HG03159 (cell line): ENCODE data around the gene OOSP1.
"Not testable (repeated sequence)": the region's sequence is repeated elsewhere in the genome, so short reads cannot be mapped to it uniquely, and the experiment has no call there.

Experiments used
- ATAC-seq: cut with Tn5 transposase; IDR thresholded peaks from one replicate; pipeline ENCODE4 v1.9.1; 2021; ENCODE audit warnings: mild to moderate bottlenecking, moderate library complexity; ENCODE audit not compliant: unreplicated experiment

Gene OOSP1, protein sequence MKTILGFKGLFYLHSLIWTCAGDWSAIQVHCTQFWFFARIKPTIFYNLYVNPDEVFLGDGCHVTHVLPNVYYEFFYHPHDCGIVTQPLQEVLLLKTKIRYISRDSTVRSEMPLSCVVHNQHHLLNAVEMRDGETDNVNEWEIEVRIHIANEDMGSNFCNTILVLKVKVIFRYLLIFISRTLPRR

DNA sequence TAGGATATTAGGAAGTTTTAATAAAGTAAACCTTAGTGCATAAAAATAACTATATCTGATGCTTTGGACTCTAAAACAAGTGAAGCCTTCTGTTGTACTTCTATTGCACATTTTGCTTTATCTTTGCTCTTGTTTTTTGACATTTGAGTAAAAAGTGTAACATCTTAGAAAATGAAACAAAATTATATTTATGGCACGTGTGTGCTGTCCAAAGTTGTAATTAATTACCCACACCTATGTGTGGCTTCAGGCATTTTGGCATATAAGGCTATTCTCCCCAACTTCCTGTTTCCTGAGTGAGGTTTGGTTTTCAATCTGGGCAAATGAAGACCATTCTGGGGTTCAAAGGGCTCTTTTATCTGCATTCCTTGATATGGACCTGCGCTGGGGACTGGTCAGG, at the start of gene OOSP1:
Gene OOSP1 (plus strand): TSS at position 301 of the 400 bp plus-strand sequence. CDS start 23 bp downstream, at position 324.
- ATAC-seq: no peak

DNA sequence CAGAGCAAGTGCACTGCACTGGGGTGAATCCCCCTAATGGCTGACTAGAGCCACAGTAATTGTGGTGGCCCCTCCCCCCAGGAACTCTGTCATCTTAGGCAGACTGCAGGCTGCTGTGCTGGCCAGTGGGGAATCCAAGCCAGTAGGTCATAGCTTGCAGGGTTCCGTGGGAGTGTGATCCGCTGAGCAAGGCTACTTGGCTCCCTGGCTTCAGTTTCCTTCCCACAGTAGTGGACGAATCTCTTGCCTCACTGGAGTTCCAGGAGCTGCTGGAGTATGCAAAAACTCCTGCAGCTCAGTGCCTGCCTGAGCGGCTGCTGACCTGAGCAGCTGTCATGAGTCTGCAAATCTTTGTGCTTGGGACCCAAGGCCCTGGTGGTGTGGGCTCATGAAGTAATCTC, 46.5 kb upstream of the OOSP1 start:
- ATAC-seq: no peak

DNA sequence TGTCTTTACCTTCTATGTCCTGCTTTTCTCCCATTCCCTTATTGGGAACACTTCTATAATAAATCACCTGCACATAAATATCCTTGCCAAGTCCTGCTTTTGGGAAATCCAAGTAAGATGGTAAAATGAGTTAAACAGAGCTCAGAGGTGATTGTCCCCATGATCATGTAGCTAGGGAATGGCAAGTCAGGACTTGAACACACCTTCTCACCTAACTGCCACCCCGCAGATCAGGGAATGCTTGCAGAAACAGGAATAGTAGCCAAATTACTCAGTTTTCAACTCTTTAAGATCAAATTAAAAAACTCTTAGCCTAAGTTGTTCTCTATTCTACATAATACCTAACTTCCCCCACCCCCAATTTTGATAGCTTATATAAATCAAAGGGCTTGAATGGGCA, 43.6 kb upstream of the OOSP1 start:
- no peak for ATAC-seq

DNA sequence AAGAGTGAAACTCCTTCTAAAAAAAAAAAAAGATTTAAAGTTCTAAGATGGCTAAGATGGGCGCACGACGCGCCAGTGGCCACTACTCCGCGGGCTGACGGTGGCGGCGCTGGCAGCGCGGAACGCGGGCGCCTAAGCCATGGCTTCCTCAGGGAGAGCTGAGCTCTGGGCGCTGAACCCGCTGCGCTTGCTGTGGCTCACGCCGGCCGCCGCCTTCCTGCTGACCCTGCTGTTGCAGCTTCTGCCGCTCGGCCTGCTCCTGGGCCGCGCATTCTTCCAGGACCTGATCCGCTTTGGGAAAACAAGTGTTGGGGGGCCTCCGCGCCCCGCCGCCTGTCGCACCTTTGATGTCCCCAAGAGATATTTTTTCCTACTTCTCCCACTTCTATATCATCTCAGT, 40.2 kb upstream of the OOSP1 start:
- ATAC-seq: no peak

DNA sequence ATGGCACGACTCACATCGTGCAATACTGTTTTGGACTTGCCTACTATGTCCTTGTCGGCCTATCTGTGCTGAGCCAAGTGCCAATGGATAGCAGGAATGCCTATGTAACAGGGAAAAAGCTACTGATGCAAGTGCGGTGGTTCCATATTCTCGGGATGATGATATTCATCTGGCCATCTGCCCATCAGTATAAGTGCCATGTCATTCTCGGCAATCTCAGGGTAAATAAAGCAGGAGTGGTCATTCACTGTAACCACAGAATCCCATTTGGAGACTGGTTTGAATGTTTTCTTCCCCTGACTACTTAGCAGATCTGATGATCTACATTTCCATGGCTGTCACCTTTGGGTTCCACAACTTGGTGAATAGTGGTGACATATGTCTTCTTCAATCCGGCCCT, 39.6 kb upstream of the OOSP1 start:
- ATAC-seq: no peak

DNA sequence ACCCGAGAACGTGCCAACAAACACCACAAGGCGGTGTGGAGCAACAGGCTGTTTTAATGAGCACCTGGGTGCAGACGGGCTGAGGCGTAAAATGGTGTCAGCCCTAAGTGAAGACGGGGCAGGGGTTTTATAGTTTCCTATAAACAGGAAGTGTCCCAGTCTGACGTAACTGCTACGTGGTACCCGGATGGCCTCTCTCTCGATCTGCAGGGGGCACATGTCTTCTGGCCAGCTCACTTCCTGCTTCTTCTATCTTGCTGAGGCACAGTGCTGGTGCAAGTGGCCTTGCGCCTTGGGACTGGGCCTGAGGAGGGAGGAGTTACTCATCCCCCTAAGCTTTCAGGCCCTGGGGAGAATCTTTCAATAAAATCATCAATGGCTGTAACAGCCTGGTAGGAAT, 38.7 kb upstream of the OOSP1 start:
- ATAC-seq: no peak

DNA sequence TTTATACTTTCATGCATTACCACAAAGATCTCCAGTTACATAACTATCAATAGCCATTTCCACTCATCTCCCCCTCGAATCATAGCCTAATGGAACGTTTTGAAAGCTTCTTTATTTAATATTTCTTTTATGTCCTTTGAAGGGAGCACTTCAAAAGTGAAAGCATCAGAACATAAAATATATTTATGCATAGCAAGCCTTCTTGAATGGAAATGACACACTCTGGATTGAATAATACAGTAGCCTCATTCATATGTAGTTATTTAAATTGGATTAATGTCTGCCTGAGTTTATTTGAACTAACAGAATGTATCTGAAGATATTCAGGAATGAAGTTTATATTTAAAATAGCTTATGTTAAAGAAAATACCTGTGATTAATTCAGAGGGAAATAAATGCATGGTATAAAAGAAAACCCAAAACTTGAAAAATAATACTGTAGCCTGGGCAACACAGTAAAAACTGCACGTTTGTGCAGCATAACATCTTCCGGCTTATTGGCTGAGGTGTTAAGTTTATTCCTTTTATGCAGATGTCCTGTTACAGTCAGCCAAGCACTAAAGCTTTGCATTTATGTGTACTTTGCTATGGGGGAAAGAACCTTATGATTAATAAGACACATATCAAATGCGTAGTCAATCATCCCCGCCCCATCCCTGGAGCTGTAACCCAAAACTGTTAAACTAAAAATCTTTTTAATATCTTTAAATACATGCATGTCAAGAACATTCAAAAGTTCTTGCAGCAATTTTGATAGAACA, 37.7 kb upstream of the OOSP1 start:
- ATAC-seq: no peak

DNA sequence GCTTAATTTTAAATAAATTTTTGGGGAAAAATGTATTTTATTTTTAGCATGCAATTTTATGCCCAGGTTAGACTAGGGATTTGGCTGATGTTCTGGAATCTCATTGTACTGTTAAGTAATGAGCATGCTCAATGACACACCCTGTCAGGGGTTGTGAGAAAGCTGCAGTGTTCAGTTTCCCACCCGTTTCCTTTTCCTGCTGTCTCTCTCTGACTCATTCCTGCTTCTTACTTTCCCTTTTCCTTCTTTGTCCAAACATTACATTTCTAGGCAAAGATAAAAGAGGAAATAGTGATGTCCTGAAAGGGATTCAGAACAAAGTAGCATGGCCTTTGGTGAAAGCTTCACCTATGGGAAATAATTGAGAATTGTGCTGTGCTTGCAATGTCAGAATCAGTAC, 36.9 kb upstream of the OOSP1 start:
- ATAC-seq: no peak

DNA sequence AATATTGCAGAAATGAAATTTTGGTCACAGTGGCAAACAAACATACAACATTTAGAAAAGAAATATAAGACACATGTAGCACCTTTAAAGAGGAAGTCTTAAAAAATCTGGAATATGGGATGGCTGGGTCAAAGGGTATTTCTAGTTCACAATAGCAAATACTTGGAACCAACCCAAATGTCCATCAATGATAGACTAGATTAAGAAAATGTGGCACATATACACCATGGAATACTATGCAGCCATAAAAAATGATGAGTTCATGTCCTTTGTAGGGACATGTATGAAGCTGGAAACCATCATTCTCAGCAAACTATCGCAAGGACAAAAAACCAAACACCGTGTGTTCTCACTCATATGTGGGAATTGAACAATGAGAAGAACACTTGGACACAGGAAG, 34.7 kb upstream of the OOSP1 start:
- not testable (repeated sequence) for ATAC-seq

DNA sequence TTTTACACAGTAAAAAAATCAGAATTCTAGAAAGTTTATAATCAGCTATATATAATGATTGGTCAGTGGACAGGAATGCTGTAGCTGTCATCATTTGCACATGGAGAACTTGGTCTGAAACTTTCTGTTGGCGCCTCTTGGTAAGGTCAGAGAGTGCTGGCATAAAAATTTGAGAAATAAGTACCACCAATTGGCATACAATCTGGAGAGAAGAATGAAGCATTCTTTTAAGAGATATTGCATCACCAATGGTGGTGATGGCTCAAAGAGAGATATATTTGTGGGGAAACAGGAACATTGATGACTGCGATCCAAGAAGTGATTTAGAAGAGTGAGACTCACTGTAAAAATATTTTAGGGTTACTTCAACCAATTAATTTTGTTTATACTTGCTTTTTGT, 19.8 kb upstream of the OOSP1 start:
- ATAC-seq: no peak

DNA sequence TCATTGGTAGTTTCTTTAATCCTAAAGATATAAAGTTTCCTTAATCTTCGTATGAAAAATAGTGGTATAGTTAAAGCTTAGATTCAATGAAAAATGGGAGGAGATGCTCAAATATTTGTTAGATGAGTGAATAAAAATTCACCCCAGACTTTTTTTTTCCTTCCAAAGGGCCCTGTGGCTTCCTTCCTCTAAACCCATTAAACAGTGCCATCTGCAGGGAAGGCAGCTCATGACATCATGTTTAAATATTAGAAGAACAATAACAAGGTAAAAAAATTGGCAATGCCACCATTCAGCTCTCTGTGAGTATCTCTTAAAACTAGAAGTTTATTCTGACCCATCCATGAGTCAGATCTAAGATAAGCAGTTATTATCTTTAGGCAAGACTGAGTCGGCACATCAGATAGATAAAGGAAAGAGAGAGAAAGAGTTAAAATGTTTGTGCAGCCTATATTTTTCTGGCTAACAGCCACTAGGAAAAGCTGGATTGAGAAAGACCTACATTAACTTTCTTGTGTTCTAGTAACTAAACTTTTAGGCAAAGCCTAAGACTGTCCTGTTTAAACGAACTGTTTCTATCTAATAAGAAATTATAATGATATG, 19.1 kb upstream of the OOSP1 start:
- no peak for ATAC-seq

DNA sequence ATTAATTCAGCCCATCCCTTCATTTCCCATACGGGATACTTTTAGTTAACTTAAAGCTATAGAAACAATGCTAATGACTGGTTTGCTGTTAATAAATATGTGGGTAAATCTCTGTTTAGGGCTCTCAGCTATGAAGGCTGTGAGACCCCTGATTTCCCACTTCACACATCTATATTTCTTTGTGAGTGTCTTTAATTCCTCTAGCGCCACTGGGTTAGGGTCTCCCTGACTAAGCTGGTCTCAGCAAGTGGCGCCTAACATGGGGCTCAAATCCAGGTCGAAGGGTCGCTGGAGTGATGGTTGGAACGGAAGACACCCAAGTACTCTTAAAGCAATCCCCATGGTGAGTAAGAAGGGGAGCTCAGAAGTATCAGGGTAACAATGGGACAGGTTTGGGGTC, 14.4 kb upstream of the OOSP1 start:
- ATAC-seq: no peak

DNA sequence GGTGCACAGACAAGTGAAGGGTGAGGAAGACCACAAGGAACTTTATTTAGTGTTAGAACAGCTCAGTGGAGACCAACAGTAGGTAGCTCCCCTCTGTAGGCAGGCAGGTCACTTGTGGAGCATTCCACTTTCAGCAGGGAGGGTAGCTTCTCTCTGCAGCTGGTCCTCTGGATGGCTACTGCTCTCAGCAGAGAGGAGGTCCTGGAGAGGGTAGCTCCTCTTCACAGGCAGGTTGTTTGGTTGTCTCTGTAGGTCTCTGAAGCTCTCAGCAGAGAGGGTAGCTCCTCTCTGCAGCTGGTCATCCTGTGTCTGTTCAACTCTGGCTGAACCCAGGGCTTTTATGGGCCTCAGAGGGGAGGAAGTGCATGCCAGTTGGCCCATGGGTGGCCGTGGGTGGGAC, 6.5 kb upstream of the OOSP1 start:
- no peak for ATAC-seq

DNA sequence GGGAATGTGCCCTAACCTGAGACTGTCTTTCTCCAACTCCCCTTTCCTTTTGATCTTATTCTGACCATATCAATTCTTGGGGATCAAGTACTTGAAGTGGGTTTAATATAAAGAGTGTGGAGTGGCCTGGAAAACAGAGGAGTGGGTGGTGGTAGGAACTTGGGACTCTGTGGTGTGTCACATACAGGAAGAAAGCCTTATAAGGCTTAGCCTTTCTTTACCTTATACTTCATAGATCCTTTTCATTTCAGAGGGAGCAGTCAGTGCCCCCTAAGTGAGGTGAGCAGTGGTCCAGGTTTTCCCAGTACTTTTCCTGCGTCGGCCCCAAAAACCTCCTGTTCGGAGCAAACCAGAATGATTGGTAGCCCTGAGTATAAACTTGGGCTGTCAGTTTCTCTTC, 486 bp downstream of the OOSP1 start:
- no peak for ATAC-seq

DNA sequence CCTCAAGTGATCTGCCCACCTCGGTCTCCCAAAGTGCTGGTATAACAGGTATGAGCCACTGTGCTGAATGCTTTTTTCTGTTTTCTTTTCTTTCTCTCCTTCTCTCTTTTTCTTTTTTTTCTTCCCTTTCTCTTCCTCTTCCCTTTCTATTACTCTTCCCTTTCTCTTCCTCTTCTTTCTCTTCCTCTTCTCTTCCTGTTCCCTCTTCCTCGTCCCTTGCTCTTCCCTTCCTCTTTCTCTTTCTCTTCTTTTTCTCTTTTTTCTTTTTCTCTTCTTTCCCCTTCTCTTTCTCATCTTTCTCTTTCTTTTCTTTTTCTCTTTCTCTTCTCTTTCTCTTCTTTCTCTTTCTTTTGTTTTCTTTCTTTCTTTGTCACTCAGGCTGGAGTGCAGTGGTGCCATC, 1.2 kb downstream of the OOSP1 start:
- no peak for ATAC-seq

DNA sequence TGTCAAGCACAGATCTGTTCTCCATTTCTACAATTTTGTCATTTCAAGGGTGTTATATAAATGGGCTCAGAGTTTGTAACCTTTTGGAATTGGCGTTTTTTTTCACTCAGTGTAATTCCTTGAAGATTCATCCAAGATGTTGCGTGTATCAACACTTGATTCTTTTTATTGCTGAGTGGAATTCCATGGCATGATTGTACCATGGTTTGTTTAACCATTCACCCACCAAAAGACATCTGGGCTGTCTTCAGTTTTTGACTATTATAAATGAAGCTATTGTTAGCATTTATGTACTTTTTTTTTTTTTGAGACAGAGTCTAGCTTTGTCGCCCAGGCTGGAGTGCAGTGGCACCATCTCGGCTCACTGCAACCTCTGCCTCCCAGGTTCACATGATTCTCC, 2.9 kb downstream of the OOSP1 start:
- ATAC-seq: no peak

DNA sequence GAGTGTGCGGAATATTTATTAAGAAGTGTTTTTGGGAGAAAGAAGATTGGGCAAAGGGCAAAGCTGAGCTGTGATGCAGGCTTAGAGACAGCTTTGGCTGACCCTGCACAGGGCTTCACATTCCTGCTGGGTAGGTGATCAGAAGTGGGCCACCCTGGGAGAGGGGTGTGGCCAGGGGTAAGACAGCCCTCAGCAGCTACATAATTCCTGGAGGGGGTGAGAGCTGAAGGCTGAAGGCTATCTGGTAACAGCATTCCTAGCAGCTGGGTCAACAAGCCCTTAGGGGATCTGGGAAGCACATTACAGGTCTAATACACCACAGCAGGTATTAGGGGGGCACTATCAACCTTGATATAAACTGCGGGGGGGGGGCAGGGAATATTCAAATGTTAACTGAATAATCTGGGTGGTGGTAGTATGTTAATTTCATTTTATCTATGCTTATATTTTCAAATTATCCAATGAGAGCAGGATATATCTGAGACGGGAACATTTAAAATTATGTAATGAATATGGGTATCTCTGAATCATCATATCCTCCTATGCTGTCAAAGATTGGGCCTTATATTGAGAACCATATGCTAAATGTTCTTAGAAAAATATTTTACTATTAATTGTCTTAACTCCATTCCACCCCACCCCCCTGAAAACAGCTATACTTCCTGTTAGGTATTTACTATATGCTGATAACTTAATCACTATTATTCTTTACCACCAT, 5.9 kb downstream of the OOSP1 start:
- ATAC-seq: no peak

DNA sequence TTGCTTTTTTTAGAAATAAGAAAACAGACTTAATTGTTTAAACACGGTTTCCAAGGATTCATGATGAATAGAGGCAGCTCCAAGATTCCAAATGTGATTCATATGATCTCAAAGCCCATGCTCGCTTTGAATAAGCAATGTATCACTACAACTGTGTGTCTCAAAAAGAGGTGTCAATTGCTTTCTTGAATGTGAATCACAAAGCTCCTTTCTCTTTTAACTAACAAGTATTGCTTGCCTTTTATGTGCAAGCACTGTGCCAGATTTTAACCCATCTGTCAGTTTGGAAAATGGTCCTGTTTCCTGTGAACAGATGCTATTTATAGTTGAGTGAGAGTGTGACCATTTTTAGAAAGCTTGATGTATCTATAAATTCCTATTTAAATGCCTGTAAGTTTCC, 6.5 kb downstream of the OOSP1 start:
- ATAC-seq: no peak

DNA sequence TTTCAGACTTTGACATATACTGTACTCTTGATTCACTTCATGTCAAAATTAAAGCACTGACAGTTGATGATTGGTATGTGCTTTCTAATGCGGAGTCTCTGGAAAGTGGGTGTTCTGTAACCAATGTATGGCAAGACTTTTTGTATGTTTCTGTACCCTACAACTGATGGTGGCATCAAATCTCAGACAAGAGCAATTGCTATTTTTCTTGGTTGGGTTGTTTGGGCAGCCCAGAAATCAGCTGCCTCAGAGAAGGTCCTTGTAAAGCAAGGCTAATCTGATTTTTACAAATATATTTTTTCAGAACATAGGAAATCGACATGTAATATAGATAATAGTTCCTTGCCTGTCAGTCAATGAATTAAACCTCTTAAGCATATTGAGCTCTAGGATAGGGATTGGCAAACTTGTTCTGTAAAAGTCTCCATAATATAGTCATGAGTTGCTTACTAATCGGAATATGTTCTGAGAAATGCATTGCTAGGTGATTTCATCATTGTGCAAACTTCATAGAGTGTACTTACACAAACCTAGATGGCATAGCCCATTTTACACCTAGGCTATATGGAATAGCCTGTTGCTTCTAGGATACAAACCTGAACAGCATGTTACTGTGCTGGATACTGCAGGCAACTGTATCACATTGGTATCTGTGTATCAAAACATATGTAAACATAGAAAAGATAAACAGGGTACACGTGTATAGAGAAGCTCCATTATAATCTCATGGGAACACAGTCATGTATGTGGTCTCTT, 15.4 kb downstream of the OOSP1 start:
- no peak for ATAC-seq

DNA sequence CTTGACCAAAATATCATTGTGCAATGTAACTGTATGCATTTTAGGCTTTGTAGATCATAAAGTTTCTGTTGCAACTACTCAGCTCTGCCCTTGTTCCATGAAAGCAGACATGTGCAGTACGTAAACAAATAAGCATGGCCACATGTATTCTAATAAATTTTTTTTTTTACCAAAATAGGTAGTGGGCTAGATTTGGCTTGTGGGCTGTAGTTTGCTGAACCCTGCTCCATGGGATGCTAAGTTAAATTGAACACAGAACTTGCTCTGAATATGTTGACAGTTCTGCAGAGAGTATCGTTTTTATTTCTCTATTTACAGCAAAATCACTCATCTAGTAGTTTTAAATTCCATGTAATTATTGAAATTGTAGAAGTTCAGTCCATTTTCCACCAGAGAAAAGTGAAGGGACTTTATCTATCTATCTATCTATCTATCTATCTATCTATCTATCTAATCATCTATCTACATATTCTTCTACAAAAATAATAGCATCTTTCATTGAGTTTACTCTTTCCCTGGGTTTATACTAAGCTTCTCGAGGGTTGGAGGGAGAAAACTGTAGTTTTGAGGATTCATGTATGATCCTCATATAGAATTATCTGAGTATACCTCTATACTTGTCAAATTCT, 16.1 kb downstream of the OOSP1 start:
- no peak for ATAC-seq

DNA sequence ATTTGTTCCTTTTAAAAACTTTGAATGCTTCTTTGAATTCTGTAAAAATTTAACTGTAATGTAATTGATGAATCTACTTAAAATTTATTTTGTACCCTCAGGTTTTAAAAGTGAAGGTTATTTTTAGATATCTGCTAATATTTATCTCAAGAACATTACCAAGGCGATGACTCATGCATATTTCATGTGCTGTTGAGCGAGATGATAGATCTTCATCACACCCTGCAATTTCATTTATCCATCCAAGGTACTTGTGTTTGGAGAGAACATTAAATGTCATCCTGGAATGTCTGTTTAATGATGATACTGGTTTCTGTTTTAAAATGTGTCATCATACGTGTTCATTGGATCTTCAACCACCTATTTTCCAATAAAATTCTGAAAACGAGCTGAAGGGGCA, 18.9 kb downstream of the OOSP1 start:
- no peak for ATAC-seq
